K562 (cell line): ENCODE results near the gene RNLS. TPM values are rescaled to one million over a fixed set of nuclear protein-coding genes. Genes with fewer than 3 reads are reported as not detected.

Source experiments
- ATAC-seq: fragments of 200-7000 bp; cut with Tn5 transposase; 3 replicates; pipeline ENCODE4 v1.9.1; 2020; ENCODE audit warnings: moderate library complexity
- BruUV-seq: library from RNA; stranded (reverse); fragments of 400-500 nt; replicated peaks from 2 replicates; lab custom pipeline; 2021; lab: Mats Ljungman, UMichigan
- CTCF ChIA-PET: fragments of 300-600 bp; formaldehyde crosslinking; extraction: SDS; loops from one replicate; lab custom pipeline; 2021; ENCODE audit warnings: low intra/inter-chr PET ratio; lab: Yijun Ruan, JAX
- POLR2A ChIA-PET: fragments of 300-600, 350-650 bp; sonication (Branson Sonifier 250); formaldehyde crosslinking; extraction: SDS; loops from one replicate; lab custom pipeline; 2021; ENCODE audit warnings: antibody characterized with exemption, inconsistent platforms; lab: Yijun Ruan, JAX
- DNase-seq, 4 experiments: peaks; one replicate each; pipeline versions ENCODE4 v3.0.0 to v3.0.0-alpha.2; 2011 to 2018; ENCODE audit warnings: low spot score in 3 of 4, mixed read lengths in 3 of 4; ENCODE audit errors: extremely low read depth in 1 of 4
- FAIRE-seq: peaks from 2 replicates; lab custom pipeline; 2011; peaks lifted over from hg19 to GRCh38; lab: Jason Lieb, UNC
- H2AFZ ChIP-seq: 2 replicates; pipeline ENCODE4 v1.6.0; 2011; ENCODE audit warnings: low read depth, low read length, control low read depth, inconsistent platforms
- H3K27ac ChIP-seq: fragments of 200-600 bp; 3 replicates; pipeline ENCODE4 v1.8.0; 2011; ENCODE audit warnings: low read depth, mild to moderate bottlenecking, control low read depth, inconsistent platforms, low read length, moderate library complexity, mixed read lengths; ENCODE audit errors: extremely low read depth
- H3K27me3 ChIP-seq, 2 experiments: fragments of 300-600 bp in 1 of 2; 2 replicates in 1 of 2; 3 replicates in 1 of 2; pipeline versions ENCODE4 v1.6.0 to v1.8.0; 2011; ENCODE audit warnings: inconsistent platforms in 2 of 2, low read length in 2 of 2, mild to moderate bottlenecking in 1 of 2, mixed read lengths in 1 of 2, moderate library complexity in 1 of 2; ENCODE audit not compliant: control insufficient read depth in 2 of 2, insufficient read depth in 2 of 2
- H3K36me3 ChIP-seq: fragments of 300-600 bp; 3 replicates; pipeline ENCODE4 v1.8.0; 2011; ENCODE audit warnings: mild to moderate bottlenecking, low read length, inconsistent platforms; ENCODE audit not compliant: control insufficient read depth, insufficient read depth
- H3K4me1 ChIP-seq, 2 experiments: fragments of 200-600 bp in 1 of 2; replicated peaks in 1 of 2; 2 replicates in 1 of 2; 3 replicates in 1 of 2; pipeline versions ENCODE4 v1.5.1 to v1.8.0; 2011; ENCODE audit warnings: inconsistent platforms in 2 of 2, low read length in 2 of 2, mild to moderate bottlenecking in 1 of 2, mixed read lengths in 1 of 2, moderate library complexity in 1 of 2; ENCODE audit not compliant: control insufficient read depth in 2 of 2, insufficient read depth in 2 of 2
- H3K4me2 ChIP-seq: 2 replicates; pipeline ENCODE4 v1.6.1; 2011; ENCODE audit warnings: low read length, control low read depth, inconsistent platforms, mixed read lengths; ENCODE audit not compliant: insufficient read depth
- H3K4me3 ChIP-seq: fragments of 200-600 bp; sonication (generic), shearing (Covaris generic); 2 replicates; pipeline ENCODE4 v1.5.1; 2016; ENCODE audit warnings: control low read depth, inconsistent platforms
- H3K79me2 ChIP-seq: fragments of 200-600 bp; 3 replicates; pipeline ENCODE4 v1.8.0; 2011; ENCODE audit warnings: low read length, inconsistent platforms; ENCODE audit not compliant: control insufficient read depth, insufficient read depth
- H3K9ac ChIP-seq, 2 experiments: 2 replicates each; pipeline versions ENCODE4 v1.6.0 to v1.6.1; 2011; ENCODE audit warnings: low read depth in 2 of 2, low read length in 2 of 2, control low read depth in 1 of 2, inconsistent platforms in 1 of 2, mild to moderate bottlenecking in 1 of 2, mixed read lengths in 1 of 2; ENCODE audit not compliant: insufficient read depth in 1 of 2
- H3K9me1 ChIP-seq: one replicate; pipeline ENCODE4 v1.6.0; 2011; ENCODE audit warnings: inconsistent platforms, mild to moderate bottlenecking, low read length, moderate library complexity; ENCODE audit not compliant: control insufficient read depth, insufficient read depth
- H3K9me3 ChIP-seq: replicated peaks from 2 replicates; pipeline ENCODE4 v1.5.1; 2011; ENCODE audit warnings: low read depth, low read length, inconsistent platforms; ENCODE audit not compliant: control insufficient read depth, insufficient read depth
- H4K20me1 ChIP-seq: replicated peaks from 2 replicates; pipeline ENCODE4 v1.6.1; 2011; ENCODE audit warnings: low read length, inconsistent platforms, mixed read lengths; ENCODE audit not compliant: control insufficient read depth, insufficient read depth
- DMBX1 ChIP-seq: fragments of 250-450 bp; sonication (Bioruptor Pico); IDR thresholded peaks from 2 replicates; pipeline ENCODE4 v1.8.0; 2022; ENCODE audit warnings: inconsistent platforms, mild to moderate bottlenecking, moderate library complexity, borderline replicate concordance
- EWSR1 ChIP-seq: fragments of 450-650 bp; IDR thresholded peaks from 2 replicates; pipeline ENCODE4 v1.6.1; 2018; ENCODE audit warnings: borderline replicate concordance, mild to moderate bottlenecking, low read depth, moderate library complexity; ENCODE audit not compliant: partially characterized antibody
- FOS ChIP-seq: IDR thresholded peaks from 3 replicates; pipeline ENCODE4 v1.6.1; 2011; ENCODE audit not compliant: insufficient read length; ENCODE audit errors: extremely low read depth
- FOXA1 ChIP-seq: fragments of 450-650 bp; IDR thresholded peaks from 2 replicates; pipeline ENCODE4 v1.6.1; 2016; ENCODE audit warnings: mild to moderate bottlenecking, borderline replicate concordance
- KLF16 ChIP-seq: IDR thresholded peaks from 2 replicates; pipeline ENCODE4 v1.6.1; 2016; ENCODE audit warnings: antibody characterized with exemption
- NCOA6 ChIP-seq: fragments of 450-650 bp; IDR thresholded peaks from 2 replicates; pipeline ENCODE4 v1.6.1; 2017; ENCODE audit warnings: mild to moderate bottlenecking
- POLR2H ChIP-seq: IDR thresholded peaks from 2 replicates; pipeline ENCODE4 v1.6.1; 2016; ENCODE audit warnings: missing genetic modification characterization, low read depth, mild to moderate bottlenecking, control low read depth, missing compliant biosample characterization, moderate library complexity
- PYGO2 ChIP-seq: fragments of 450-650 bp; IDR thresholded peaks from 2 replicates; pipeline ENCODE4 v1.6.1; 2016; ENCODE audit warnings: mild to moderate bottlenecking, missing genetic modification characterization, moderate library complexity, missing compliant biosample characterization
- RBM25 ChIP-seq: fragments of 200-400 bp; formaldehyde crosslinking; IDR thresholded peaks from 2 replicates; pipeline ENCODE4 v1.6.1; 2018; ENCODE audit warnings: low read length, low read depth, moderate library complexity; ENCODE audit not compliant: severe bottlenecking
- RHOXF2B ChIP-seq: fragments of 250-450 bp; sonication (Bioruptor Pico); conservative IDR thresholded peaks from 2 replicates; pipeline ENCODE4 v1.5.1; 2021
- ZFPM2 ChIP-seq: fragments of 250-450 bp; sonication (Bioruptor Pico); IDR thresholded peaks from 2 replicates; pipeline ENCODE4 v1.5.1; 2022; ENCODE audit warnings: mild to moderate bottlenecking
- ZKSCAN1 ChIP-seq: fragments of 150-350 bp; IDR thresholded peaks from 2 replicates; pipeline ENCODE4 v1.6.1; 2016; ENCODE audit warnings: low read depth, low read length
- ZNF263 ChIP-seq: sonication (generic); formaldehyde crosslinking; IDR thresholded peaks from 2 replicates; pipeline ENCODE4 v1.8.0; 2022; ENCODE audit warnings: mild to moderate bottlenecking, missing genetic modification reagents, borderline replicate concordance
- ZNF436 ChIP-seq: fragments of 250-450, 450-650 bp; sonication (Bioruptor Pico); formaldehyde crosslinking; IDR thresholded peaks from 2 replicates; pipeline ENCODE4 v1.7.0; 2020; ENCODE audit warnings: mild to moderate bottlenecking
- ZNF668 ChIP-seq: fragments of 250-450 bp; sonication (Bioruptor Pico); IDR thresholded peaks from 2 replicates; pipeline ENCODE4 v1.8.0; 2022; ENCODE audit warnings: mild to moderate bottlenecking, inconsistent platforms
- WGBS: fragments of 100-300 bp; shearing (Covaris generic); methylation state at CpG from one replicate; pipeline ENCODE4 v1.1.6; 2016; ENCODE audit warnings: low coverage, mixed read lengths; ENCODE audit not compliant: insufficient coverage; ENCODE audit errors: missing lambda C conversion rate; 5-methylcytosine and 5-hydroxymethylcytosine counted together
- in situ Hi-C: fragments of 300-500 bp; cut with MboI; formaldehyde crosslinking; loops from 4 replicates; pipeline ENCODE4 v1.15.0; 2018; ENCODE audit warnings: inconsistent platforms, mixed read lengths
- intact Hi-C: fragments of 100-400 bp; cut with micrococcal nuclease; formaldehyde crosslinking; loops from 2 replicates; pipeline ENCODE4 v1.14.2; 2022
- polyA plus RNA-seq, 8 experiments: library from polyadenylated mRNA; depleted of rRNA in 4 of 8; stranded (reverse) in 5 of 8; unstranded in 3 of 8; fragments of >200 nt; fragmentation: Nextera tagmentation in 2 of 8; fragmentation: Illumina TruSeq in 1 of 8; extraction: Ambion mirVana in 2 of 8; extraction: Trizol in 1 of 8; gene quantifications; 2 replicates each; pipeline versions ENCODE4 v1.2.1 to v1.2.3, GENCODE V29; 2011 to 2014; ENCODE audit warnings: inconsistent platforms in 1 of 8, missing spikeins in 1 of 8
- total RNA-seq, 7 experiments: library from RNA; depleted of rRNA in 6 of 7; stranded (reverse); fragments of >200 nt in 6 of 7; fragmentation: Illumina TruSeq in 2 of 7; extraction: Trizol in 2 of 7; gene quantifications; 2 replicates each; pipeline versions ENCODE4 v1.2.1 to v1.2.3, GENCODE V29; 2011 to 2021; ENCODE audit warnings: low replicate concordance in 1 of 7
- TF ChIP-seq, protein P1 (sequence below): fragments of 200-800 bp; sonication (Bioruptor generic); IDR thresholded peaks from 2 replicates; pipeline ENCODE4 v1.6.1; 2017; ENCODE audit warnings: missing genetic modification characterization, missing compliant biosample characterization
- TF ChIP-seq, protein P2 (sequence below): fragments of 250-450 bp; sonication (Bioruptor Pico); IDR thresholded peaks from 2 replicates; pipeline ENCODE4 v1.5.0; 2020; ENCODE audit warnings: mild to moderate bottlenecking, borderline replicate concordance

The RNLS gene
- total and polyA plus RNA-seq, 9 of the 15 experiments (the other 6 are each of a cell fraction or from before 2014, with no cell fraction given), result 0.14 to 0.72 (median 0.41) TPM; not detected in 3

DNA sequence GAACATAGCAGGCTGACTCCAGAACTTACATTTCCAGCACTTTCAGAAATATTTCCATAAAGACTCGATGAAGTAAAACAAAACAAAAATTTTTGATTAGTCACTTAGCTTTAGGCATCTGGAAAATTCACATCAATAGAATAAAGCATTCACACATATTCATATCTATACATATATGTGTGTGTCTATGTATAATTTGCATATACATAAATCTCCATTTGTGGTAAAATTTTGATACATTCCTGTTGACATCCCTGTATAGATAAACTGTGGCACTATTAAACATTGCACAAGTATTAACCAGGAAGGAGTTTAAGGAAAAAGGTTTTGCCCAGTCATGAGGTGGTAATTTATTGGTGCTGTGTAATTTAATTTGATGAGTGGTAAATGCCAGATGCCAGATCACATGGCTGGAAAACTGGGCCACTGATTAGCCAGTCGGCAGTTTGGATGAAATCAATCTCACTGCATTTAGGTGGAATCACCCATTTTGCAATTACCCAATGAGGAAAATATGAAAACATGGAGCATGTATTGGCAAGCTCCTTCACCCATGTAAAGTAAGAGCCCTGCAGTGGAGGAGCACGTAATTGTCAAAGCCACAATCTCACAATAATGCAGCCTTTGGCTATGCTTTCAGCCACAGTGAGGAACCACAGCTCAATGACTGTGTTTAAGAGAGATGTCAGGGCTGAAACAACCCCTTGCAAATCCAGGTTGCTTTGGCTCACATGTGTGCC, 294.6 kb downstream of the RNLS start (continued):
- TF ChIP-seq DMBX1 (CRISPR knock-in tag) (no peak), ZNF668 (no peak)

DNA sequence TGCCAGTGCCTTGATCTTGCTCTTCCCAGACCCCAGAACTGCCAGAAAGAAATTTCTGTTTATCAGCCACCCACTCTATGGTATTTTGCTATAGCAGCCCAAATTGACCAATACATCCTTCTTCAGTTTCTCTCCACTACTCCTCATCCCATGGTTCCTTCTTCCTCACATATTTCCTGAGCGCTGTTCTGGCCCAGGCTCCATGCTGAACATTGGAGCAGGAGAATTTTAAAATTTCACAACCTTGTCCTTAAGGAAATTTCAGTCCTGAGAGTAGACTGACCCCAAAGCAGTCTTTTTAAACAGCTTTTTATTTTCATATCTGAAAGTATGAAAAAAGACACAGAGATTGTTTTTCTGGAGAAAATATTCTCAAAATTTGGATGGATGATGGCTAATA, 297.1 kb downstream of the RNLS start:
- no peaks in the 10 kb centered on the region for H3K9me3 ChIP-seq
- ChIA-PET POLR2A (no interaction called here), CTCF (no interaction called here)
- no peak overlapping the region for H3K4me2 ChIP-seq
- no peak for FAIRE-seq
- H3K4me1 ChIP-seq, result no peaks in the 10 kb centered on the region
- H3K9ac ChIP-seq, result no peak overlapping the region
- H3K27ac ChIP-seq, result no peak overlapping the region
- in situ Hi-C loops, result no loop called here
- BruUV-seq, result no TSS peak
- no peaks in the 10 kb centered on the region for H3K9me1 ChIP-seq
- intact Hi-C loops, result no loop called here
- H3K27me3 ChIP-seq, result no peaks in the 10 kb centered on the region
- no peaks in the 10 kb centered on the region for H4K20me1 ChIP-seq
- no peak overlapping the region for H2AFZ ChIP-seq
- no peak for ATAC-seq
- no peaks in the 10 kb centered on the region for H3K36me3 ChIP-seq
- DNase-seq, result no peak
- no peaks in the 10 kb centered on the region for H3K79me2 ChIP-seq
- H3K4me3 ChIP-seq, result no peak overlapping the region
- WGBS, result 0% methylated on average over 1 of the region's 1 CpG
- TF ChIP-seq ZFPM2, result no peak
- TF ChIP-seq EWSR1, result no peak
- no peak for TF ChIP-seq FOS
- TF ChIP-seq NCOA6, result no peak
- no peak for TF ChIP-seq FOXA1
- no peak for TF ChIP-seq ZNF436 (CRISPR knock-in tag)
- TF ChIP-seq ZNF263, result no peak
- TF ChIP-seq KLF16, result no peak
- TF ChIP-seq, protein P1, sequence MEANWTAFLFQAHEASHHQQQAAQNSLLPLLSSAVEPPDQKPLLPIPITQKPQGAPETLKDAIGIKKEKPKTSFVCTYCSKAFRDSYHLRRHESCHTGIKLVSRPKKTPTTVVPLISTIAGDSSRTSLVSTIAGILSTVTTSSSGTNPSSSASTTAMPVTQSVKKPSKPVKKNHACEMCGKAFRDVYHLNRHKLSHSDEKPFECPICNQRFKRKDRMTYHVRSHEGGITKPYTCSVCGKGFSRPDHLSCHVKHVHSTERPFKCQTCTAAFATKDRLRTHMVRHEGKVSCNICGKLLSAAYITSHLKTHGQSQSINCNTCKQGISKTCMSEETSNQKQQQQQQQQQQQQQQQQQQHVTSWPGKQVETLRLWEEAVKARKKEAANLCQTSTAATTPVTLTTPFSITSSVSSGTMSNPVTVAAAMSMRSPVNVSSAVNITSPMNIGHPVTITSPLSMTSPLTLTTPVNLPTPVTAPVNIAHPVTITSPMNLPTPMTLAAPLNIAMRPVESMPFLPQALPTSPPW (CRISPR knock-in tag), result no peak
- TF ChIP-seq RBM25, result no peak
- no peak for TF ChIP-seq POLR2H
- TF ChIP-seq RHOXF2B (CRISPR knock-in tag), result no peak
- TF ChIP-seq, protein P2, sequence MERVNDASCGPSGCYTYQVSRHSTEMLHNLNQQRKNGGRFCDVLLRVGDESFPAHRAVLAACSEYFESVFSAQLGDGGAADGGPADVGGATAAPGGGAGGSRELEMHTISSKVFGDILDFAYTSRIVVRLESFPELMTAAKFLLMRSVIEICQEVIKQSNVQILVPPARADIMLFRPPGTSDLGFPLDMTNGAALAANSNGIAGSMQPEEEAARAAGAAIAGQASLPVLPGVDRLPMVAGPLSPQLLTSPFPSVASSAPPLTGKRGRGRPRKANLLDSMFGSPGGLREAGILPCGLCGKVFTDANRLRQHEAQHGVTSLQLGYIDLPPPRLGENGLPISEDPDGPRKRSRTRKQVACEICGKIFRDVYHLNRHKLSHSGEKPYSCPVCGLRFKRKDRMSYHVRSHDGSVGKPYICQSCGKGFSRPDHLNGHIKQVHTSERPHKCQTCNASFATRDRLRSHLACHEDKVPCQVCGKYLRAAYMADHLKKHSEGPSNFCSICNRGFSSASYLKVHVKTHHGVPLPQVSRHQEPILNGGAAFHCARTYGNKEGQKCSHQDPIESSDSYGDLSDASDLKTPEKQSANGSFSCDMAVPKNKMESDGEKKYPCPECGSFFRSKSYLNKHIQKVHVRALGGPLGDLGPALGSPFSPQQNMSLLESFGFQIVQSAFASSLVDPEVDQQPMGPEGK, result no peak
- TF ChIP-seq ZKSCAN1, result no peak
- no peak for TF ChIP-seq PYGO2 (tag)
